ENCODE data around the gene DDX25.

DDX25 gene

DNA sequence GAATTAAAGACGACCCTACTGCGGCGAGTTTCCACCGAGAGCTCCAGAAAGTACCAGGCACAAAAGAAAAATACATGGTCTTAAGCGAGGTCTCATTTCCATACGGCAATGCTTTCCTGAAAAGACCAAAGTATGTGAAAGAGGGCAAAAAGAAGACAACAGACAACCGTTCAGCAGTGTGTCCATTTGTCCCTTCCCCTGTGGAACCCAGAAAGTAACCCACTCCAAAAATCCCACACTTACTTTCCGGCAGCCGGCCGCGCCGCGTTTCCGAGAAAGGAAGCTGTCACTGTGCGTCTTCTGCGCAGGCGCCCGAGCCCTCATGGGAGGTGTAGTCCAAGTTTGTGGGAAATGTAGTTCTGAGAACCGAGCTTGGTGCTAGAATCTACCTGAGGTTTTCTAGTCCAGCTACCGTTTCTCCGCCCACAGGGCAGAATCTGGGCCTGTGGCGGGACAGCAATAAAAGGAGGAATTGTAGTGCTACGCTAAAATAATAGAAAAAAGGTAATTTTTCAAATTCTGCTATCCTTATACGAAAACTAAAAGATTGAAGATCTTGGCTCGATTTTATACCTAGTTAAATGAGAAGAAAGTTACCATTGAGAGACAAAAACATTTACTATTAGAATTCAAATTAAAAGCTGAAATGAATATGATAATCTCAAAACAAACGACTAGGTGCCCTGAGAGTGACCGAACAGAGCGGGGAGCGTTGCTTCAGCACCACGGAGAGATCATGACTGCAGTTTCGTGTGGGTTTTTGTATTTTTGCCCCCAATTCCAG is 1.2 kb upstream of the DDX25 start, which contains the start of gene PUS3:
Gene PUS3 (minus strand): TSS at position 280 of the 784 bp plus-strand sequence. CDS start 6,922 bp downstream, outside the sequence.
- in situ Hi-C loops (cut with HindIII; ENCODE audit: low sequenced_read_pairs), result no loop called here

- in situ Hi-C loops (cut with HindIII; ENCODE audit: low sequenced_read_pairs), result no loop called here
Observed at GRCh38 chr11:125904678-125905077, 370 bp downstream of the DDX25 start.

DNA sequence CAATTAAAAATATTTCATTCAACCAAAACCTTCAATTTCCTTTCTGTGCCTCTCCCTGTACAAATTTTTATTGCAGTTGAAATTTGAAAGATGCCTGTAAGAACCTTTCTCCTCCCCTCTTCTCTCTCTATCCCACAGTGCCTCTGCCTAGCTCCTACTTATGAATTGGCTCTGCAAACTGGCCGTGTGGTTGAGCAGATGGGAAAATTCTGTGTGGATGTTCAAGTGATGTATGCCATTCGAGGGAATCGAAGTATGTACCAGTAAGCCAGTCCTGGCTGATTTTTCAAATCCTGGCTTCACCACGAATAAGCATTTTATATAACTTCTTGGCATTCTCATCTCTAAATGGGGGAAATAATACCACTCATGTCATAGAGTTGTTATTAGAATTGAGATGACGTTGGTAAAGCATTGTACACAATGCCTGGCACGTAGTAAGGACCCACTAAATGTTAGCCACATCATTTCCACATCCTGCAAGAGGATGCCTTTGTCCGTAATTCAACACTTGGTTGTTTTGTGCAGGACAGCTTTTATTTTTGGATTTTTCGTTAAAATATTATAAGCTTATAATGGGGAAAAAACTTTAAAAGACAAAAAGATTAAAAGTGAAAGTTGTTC is 6.0 kb downstream of the DDX25 start:
- in situ Hi-C loops (cut with HindIII; ENCODE audit: low sequenced_read_pairs), result loop anchor here (10.0 kb wide), 1 partner anchor 184 kb away; no protein-coding TSS in a partner anchor

GRCh38 chr11:125914601-125915000 is 10.3 kb downstream of the DDX25 start:
- in situ Hi-C loops (cut with HindIII; ENCODE audit: low sequenced_read_pairs), result loop anchor here (10.0 kb wide), 1 partner anchor 180 kb away; no protein-coding TSS in a partner anchor

GRCh38 chr11:125916683-125917347 is 12.5 kb downstream of the DDX25 start:
- in situ Hi-C loops (cut with HindIII; ENCODE audit: low sequenced_read_pairs), result loop anchor here (10.0 kb wide), 1 partner anchor 178 kb away; no protein-coding TSS in a partner anchor

- in situ Hi-C loops (cut with HindIII; ENCODE audit: low sequenced_read_pairs), result loop anchor here (10.0 kb wide), 1 partner anchor 177 kb away; no protein-coding TSS in a partner anchor
Observed at GRCh38 chr11:125918140-125918840, 14.0 kb downstream of the DDX25 start.

GRCh38 chr11:125921042-125921441 is 16.7 kb downstream of the DDX25 start:
- in situ Hi-C loops (cut with HindIII; ENCODE audit: low sequenced_read_pairs), result no loop called here

- in situ Hi-C loops (cut with HindIII; ENCODE audit: low sequenced_read_pairs), result no loop called here
Observed at GRCh38 chr11:125922156-125922555, 17.8 kb downstream of the DDX25 start.

DNA sequence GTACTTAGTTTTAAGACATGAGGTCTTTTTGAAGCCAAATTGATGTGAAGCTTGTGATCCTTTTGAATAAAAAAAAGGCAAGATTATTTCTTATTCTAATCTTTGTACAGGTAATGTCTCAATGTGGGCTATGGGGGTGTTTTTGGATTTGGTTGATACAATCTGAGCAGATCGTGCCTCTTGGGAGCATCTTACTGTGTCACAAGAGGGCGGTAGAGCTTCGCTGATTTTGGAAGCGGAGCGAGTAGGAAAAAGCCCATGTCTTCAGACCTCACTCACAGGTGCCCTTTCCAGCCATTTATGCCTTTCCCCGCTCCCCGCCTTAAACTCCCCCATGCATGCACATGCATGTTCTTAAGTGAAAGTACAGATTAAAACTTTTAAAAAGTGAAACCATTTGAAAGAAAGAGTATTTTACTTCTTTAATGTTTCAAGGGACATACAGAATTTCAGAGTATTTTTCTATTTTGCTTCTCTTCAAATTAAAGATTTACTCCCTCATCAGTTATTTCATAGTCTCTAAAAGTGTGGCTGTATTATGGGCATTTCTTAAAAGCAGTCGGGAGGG is 18.8 kb downstream of the DDX25 start:
- in situ Hi-C loops (cut with HindIII; ENCODE audit: low sequenced_read_pairs), result no loop called here

DNA sequence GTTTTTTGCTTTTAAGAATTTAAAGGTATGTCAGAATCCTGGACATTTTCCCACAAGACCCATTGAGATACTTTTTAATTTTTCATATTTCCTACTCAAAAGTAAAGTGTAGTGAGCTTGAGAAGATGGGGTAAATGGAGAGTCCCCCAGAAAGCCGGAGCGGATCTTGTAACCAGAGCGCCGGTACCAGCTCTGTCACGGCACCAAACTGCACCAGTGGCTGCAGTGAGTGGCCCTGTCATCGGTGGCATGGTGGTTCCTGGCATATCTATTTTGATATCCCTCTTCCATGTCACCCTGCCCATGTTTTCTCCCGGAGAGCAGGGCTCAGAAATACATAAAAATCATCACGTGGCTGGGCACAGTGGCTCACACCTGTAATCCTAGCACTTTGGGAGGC is 19.3 kb downstream of the DDX25 start:
- in situ Hi-C loops (cut with HindIII; ENCODE audit: low sequenced_read_pairs), result no loop called here

- in situ Hi-C loops (cut with HindIII; ENCODE audit: low sequenced_read_pairs), result no loop called here
Observed at GRCh38 chr11:125924384-125925007, 20.2 kb downstream of the DDX25 start.

GRCh38 chr11:125925247-125925740 is 21.0 kb downstream of the DDX25 start:
- in situ Hi-C loops (cut with HindIII; ENCODE audit: low sequenced_read_pairs), result no loop called here

DNA sequence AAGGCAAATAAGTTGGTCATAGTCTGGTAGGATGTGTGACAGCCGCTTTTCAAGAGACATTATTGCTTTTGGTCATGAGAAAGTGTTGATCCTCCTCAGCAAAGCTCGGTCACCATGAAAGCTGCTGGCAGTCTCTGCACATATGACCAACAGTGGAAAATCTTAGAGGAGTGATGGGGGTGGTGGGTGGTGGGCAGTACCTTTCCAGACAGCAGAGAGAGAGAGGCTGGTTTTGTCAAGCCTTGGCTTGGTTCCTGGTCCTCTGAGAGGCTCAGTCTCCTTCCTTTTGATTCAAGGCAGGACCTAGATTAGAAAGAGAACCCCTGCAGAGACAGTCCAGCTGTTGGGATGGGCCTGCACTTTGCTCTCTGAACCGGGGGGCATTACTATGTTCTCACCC is 21.5 kb downstream of the DDX25 start:
- in situ Hi-C loops (cut with HindIII; ENCODE audit: low sequenced_read_pairs), result no loop called here

- in situ Hi-C loops (cut with HindIII; ENCODE audit: low sequenced_read_pairs), result no loop called here
Observed at GRCh38 chr11:125926682-125927081, 22.4 kb downstream of the DDX25 start.

- in situ Hi-C loops (cut with HindIII; ENCODE audit: low sequenced_read_pairs), result no loop called here
Observed at GRCh38 chr11:125929445-125930075, 25.3 kb downstream of the DDX25 start.

DNA sequence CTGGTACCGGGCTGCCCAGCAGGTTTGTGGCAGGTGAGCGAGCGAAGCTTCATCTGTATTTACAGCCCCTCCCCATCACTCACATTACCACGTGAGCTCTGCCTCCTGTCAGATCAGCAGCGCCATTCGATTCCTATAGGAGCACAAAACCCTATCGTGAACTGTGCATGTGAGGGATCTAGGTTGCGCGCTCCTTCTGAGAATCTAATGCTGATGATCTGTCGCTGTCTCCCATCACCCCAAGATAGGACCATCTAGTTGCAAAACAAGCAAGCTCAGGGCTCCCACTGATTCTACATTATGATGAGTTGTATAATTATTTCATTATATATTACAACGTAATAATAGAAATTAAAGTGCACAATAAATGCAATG is 25.8 kb downstream of the DDX25 start:
- in situ Hi-C loops (cut with HindIII; ENCODE audit: low sequenced_read_pairs), result no loop called here

- in situ Hi-C loops (cut with HindIII; ENCODE audit: low sequenced_read_pairs), result no loop called here
Observed at GRCh38 chr11:125931116-125931515, 26.8 kb downstream of the DDX25 start.

DNA sequence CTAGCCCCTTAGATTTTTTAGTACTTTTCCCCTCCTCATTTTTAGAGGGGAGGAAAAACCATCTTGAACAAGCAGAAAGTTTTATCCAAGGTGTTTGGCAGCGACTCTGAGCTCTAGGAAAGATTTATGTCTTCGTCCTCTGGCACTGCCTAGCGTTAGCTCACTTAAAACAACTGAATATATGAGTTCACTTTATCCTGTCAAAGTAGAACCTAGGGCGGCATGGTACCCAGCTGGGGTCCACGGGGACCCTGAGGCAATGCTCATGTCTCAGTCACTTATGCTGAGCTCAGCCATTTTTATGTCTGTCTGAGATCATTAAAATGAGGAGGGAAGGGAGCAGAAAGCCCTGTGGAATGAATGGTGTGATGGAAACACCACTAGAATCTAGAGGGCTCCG is 27.4 kb downstream of the DDX25 start:
- in situ Hi-C loops (cut with HindIII; ENCODE audit: low sequenced_read_pairs), result no loop called here

GRCh38 chr11:125932301-125932700 is 28.0 kb downstream of the DDX25 start:
- in situ Hi-C loops (cut with HindIII; ENCODE audit: low sequenced_read_pairs), result no loop called here
